ENCODE measurements around the gene ARAP2. TPM values are rescaled to one million over a fixed set of nuclear protein-coding genes. Genes with fewer than 3 reads are reported as not detected.
A peak's percentile ranks its signal among the peaks of the same experiment; 100 is the strongest.

Gene ARAP2
- total and polyA plus RNA-seq, 7 experiments from 2014 or later, result 10.4 to 78.5 (median 43.5) TPM

DNA sequence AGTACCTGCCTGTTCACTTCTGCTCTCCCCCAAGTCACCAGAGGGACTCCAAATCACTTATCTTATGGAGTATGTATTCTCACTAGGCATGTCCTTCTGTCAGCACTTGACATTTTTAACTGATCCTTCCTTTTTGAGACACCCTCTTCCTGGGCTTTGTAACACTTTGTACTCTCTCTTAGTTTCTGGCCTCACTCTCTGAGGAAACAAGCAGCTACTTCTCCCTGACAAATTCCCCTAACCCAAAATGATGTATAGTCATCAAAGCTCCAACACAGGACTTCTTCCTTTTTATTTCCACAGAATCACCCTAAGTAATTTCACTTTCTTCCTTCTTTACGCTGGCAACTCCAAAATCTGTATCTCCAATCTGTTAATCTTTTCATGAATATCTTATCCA lies 101.8 kb downstream of the ARAP2 start:
- ChIA-PET POLR2A (no interaction called here), CTCF (interaction anchor here (0.5 kb wide), 1 partner anchor 113 kb away, joined by 3 read pairs; no protein-coding TSS in a partner anchor)
- Mint-ChIP-seq H3K9me3 (no peaks in the 10 kb centered on the region), H3K4me1 (peaks cover 0 to 10% (median 4%) of the 10 kb centered on the region in 7 donors), H3K27ac (peak overlapping the region in 2 of 9 donors; percentile 1 to 2), H3K4me3 (no peak overlapping the region), H3K27me3 (no peaks in the 10 kb centered on the region), H3K36me3 (peaks cover 21 to 61% (median 50%) of the 10 kb centered on the region in 5 donors)
- no peak overlapping the region for H3K27ac ChIP-seq (ENCODE audit: low read depth, low read length)
- H3K4me3 ChIP-seq (ENCODE audit: low read length), result no peak overlapping the region
- no peaks in the 10 kb centered on the region for H3K27me3 ChIP-seq (ENCODE audit: control insufficient read depth in 2 of 2, insufficient read depth in 2 of 2, low read length in 2 of 2)
- ATAC-seq (no peak), DNase-seq (no peak)
- intact Hi-C loops (cut with micrococcal nuclease), result no loop called here
- H3K4me1 ChIP-seq (ENCODE audit: control insufficient read depth in 2 of 2, insufficient read depth in 2 of 2, low read length in 2 of 2), result no peaks in the 10 kb centered on the region
- no peaks in the 10 kb centered on the region for H3K9me3 ChIP-seq (ENCODE audit: control insufficient read depth in 2 of 3, low read length in 3 of 3)
- peaks cover 0 to 7% (median 0%) of the 10 kb centered on the region in 3 experiments for H3K36me3 ChIP-seq (ENCODE audit: control insufficient read depth in 2 of 3, insufficient read depth in 3 of 3, low read length in 3 of 3)

GRCh38 chr4:36141186-36141585 lies 103.1 kb downstream of the ARAP2 start:
- CTCF ChIA-PET, result no interaction called here

DNA sequence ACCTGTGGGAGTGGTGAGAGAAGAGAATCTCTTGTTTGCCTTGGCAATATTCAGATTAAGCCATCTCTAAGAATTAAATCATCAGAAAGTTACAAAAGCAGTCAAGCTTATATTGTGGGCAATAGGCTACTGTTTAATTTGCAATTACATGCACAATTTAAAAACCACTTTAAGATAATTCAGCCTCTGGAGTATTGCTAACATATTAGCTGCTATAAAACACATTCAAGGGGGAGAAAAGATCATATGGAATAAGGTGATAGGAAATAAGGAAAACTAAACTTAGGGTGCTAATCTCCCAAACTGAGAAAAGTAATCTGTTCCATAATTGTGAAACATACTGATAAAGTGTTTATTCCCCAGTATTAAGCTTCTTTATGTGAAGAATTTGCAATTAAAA lies 103.9 kb downstream of the ARAP2 start:
- Mint-ChIP-seq H3K4me3 (no peak overlapping the region), H3K9me3 (no peaks in the 10 kb centered on the region), H3K27me3 (no peaks in the 10 kb centered on the region), H3K4me1 (peaks cover 0 to 10% (median 4%) of the 10 kb centered on the region in 7 donors), H3K36me3 (peaks cover 12 to 46% (median 32%) of the 10 kb centered on the region in 5 donors), H3K27ac (no peak overlapping the region)
- Histone ChIP-seq H3K9me3 (ENCODE audit: control insufficient read depth in 2 of 3, low read length in 3 of 3) (no peaks in the 10 kb centered on the region), H3K4me3 (ENCODE audit: low read length) (no peak overlapping the region), H3K36me3 (ENCODE audit: control insufficient read depth in 2 of 3, insufficient read depth in 3 of 3, low read length in 3 of 3) (peaks cover 0 to 7% (median 0%) of the 10 kb centered on the region in 3 experiments), H3K4me1 (ENCODE audit: control insufficient read depth in 2 of 2, insufficient read depth in 2 of 2, low read length in 2 of 2) (no peaks in the 10 kb centered on the region), H3K27ac (ENCODE audit: low read depth, low read length) (no peak overlapping the region), H3K27me3 (ENCODE audit: control insufficient read depth in 2 of 2, insufficient read depth in 2 of 2, low read length in 2 of 2) (no peaks in the 10 kb centered on the region)
- ChIA-PET CTCF (interaction anchor here (0.6 kb wide), 1 partner anchor 10 kb away, joined by 5 read pairs; no protein-coding TSS in a partner anchor), POLR2A (no interaction called here)
- DNase-seq (no peak), ATAC-seq (no peak)
- intact Hi-C loops (cut with micrococcal nuclease), result no loop called here

More at GRCh38 chr4:36141186-36141585, 103.1 kb downstream of the ARAP2 start:
- peaks cover 18 to 53% (median 40%) of the 10 kb centered on the region in 5 donors for H3K36me3 Mint-ChIP-seq
- Histone ChIP-seq H3K9me3 (ENCODE audit: control insufficient read depth in 2 of 3, low read length in 3 of 3) (no peaks in the 10 kb centered on the region), H3K4me1 (ENCODE audit: control insufficient read depth in 2 of 2, insufficient read depth in 2 of 2, low read length in 2 of 2) (no peaks in the 10 kb centered on the region), H3K27me3 (ENCODE audit: control insufficient read depth in 2 of 2, insufficient read depth in 2 of 2, low read length in 2 of 2) (no peaks in the 10 kb centered on the region), H3K27ac (ENCODE audit: low read depth, low read length) (no peak overlapping the region), H3K36me3 (ENCODE audit: control insufficient read depth in 2 of 3, insufficient read depth in 3 of 3, low read length in 3 of 3) (peaks cover 0 to 7% (median 0%) of the 10 kb centered on the region in 3 experiments), H3K4me3 (ENCODE audit: low read length) (no peak overlapping the region)
- ATAC-seq, result no peak
- intact Hi-C loops (cut with micrococcal nuclease), result no loop called here
- H3K27ac Mint-ChIP-seq, result no peak overlapping the region
- DNase-seq, result no peak
- H3K9me3 Mint-ChIP-seq, result no peaks in the 10 kb centered on the region
- no peaks in the 10 kb centered on the region for H3K27me3 Mint-ChIP-seq
- POLR2A ChIA-PET, result no interaction called here
- H3K4me3 Mint-ChIP-seq, result no peak overlapping the region
- H3K4me1 Mint-ChIP-seq, result peaks cover 0 to 10% (median 4%) of the 10 kb centered on the region in 7 donors

DNA sequence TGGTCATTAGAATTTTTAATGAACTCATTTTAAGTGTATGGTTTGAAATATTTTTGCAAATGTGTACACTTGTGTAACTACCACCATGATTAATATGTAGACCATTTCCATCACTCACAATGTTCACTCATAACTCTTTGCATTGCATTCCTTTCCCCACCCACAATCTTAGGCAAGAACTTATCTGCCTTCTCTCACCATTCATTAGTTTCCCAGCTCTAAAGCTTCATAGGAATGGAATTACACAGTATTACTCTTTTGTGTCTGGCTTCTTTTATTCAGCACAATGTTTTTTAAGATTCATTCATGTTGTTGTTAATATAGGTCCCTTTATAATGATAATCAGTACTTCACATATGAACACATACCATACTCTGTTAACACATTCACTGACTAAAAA lies 106.1 kb downstream of the ARAP2 start:
- Mint-ChIP-seq H3K27ac (no peak overlapping the region), H3K9me3 (no peaks in the 10 kb centered on the region), H3K36me3 (peaks cover 12 to 33% (median 23%) of the 10 kb centered on the region in 5 donors), H3K27me3 (no peaks in the 10 kb centered on the region), H3K4me1 (peaks cover 0 to 10% (median 4%) of the 10 kb centered on the region in 7 donors), H3K4me3 (no peak overlapping the region)
- Histone ChIP-seq H3K4me1 (ENCODE audit: control insufficient read depth in 2 of 2, insufficient read depth in 2 of 2, low read length in 2 of 2) (no peaks in the 10 kb centered on the region), H3K36me3 (ENCODE audit: control insufficient read depth in 2 of 3, insufficient read depth in 3 of 3, low read length in 3 of 3) (no peaks in the 10 kb centered on the region), H3K9me3 (ENCODE audit: control insufficient read depth in 2 of 3, low read length in 3 of 3) (no peaks in the 10 kb centered on the region), H3K27ac (ENCODE audit: low read depth, low read length) (no peak overlapping the region), H3K4me3 (ENCODE audit: low read length) (no peak overlapping the region), H3K27me3 (ENCODE audit: control insufficient read depth in 2 of 2, insufficient read depth in 2 of 2, low read length in 2 of 2) (no peaks in the 10 kb centered on the region)
- no peak for ATAC-seq
- ChIA-PET POLR2A (no interaction called here), CTCF (no interaction called here)
- no peak for DNase-seq
- intact Hi-C loops (cut with micrococcal nuclease), result no loop called here

DNA sequence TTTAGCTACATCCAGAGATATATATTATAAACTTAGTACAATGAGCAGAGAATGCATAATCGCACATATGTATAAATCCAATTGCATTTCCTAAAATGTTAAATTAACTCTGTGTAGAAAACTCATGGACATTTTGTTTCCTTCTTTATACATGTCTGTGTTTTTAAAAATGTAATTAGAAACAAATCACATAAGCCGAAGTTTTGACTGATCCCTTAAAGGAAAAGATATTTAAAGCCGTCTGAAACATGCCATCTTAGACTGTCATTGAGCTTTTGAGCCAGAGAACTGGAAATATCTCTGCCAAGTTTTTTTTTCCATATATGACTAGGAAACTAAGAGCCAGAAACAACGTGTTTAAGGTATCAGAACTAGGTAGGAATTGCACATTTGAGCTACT lies 107.0 kb downstream of the ARAP2 start:
- intact Hi-C loops (cut with micrococcal nuclease), result no loop called here
- Mint-ChIP-seq H3K27me3 (no peaks in the 10 kb centered on the region), H3K4me1 (peaks cover 0 to 4% (median 1%) of the 10 kb centered on the region in 7 donors), H3K4me3 (no peak overlapping the region), H3K36me3 (peaks cover 7 to 25% (median 16%) of the 10 kb centered on the region in 5 donors), H3K27ac (no peak overlapping the region), H3K9me3 (no peaks in the 10 kb centered on the region)
- no peaks in the 10 kb centered on the region for H3K27me3 ChIP-seq (ENCODE audit: control insufficient read depth in 2 of 2, insufficient read depth in 2 of 2, low read length in 2 of 2)
- H3K27ac ChIP-seq (ENCODE audit: low read depth, low read length), result no peak overlapping the region
- H3K9me3 ChIP-seq (ENCODE audit: control insufficient read depth in 2 of 3, low read length in 3 of 3), result no peaks in the 10 kb centered on the region
- CTCF ChIA-PET, result no interaction called here
- no peaks in the 10 kb centered on the region for H3K4me1 ChIP-seq (ENCODE audit: control insufficient read depth in 2 of 2, insufficient read depth in 2 of 2, low read length in 2 of 2)
- no peak for DNase-seq
- H3K36me3 ChIP-seq (ENCODE audit: control insufficient read depth in 2 of 3, insufficient read depth in 3 of 3, low read length in 3 of 3), result no peaks in the 10 kb centered on the region
- no peak for ATAC-seq
- no peak overlapping the region for H3K4me3 ChIP-seq (ENCODE audit: low read length)
- POLR2A ChIA-PET, result no interaction called here

DNA sequence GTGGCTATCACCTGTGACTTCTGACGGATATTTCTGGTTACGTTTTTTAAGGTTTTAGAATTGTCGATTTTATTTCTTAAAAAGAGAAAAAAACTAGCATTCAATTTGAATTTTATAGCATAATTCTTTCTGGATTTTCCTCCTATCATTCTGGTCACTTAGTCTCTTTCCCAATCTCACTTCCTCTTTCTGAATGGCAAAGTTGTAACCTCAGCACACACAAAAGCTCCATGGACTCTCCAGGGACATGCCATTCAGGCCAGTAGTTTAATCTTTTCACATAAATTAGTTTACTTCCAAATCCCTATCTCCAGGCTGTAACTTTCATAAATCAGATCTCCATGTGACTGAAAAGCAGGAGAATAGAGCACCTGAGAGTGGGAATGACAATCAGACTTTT lies 110.7 kb downstream of the ARAP2 start:
- DNase-seq (no peak), ATAC-seq (no peak)
- Mint-ChIP-seq H3K9me3 (no peaks in the 10 kb centered on the region), H3K4me3 (no peak overlapping the region), H3K36me3 (peaks cover 9 to 30% (median 14%) of the 10 kb centered on the region in 5 donors), H3K27ac (no peak overlapping the region), H3K27me3 (no peaks in the 10 kb centered on the region), H3K4me1 (peaks cover 0 to 12% (median 0%) of the 10 kb centered on the region in 7 donors)
- no peaks in the 10 kb centered on the region for H3K9me3 ChIP-seq (ENCODE audit: control insufficient read depth in 2 of 3, low read length in 3 of 3)
- peaks cover 0 to 3% (median 0%) of the 10 kb centered on the region in 3 experiments for H3K36me3 ChIP-seq (ENCODE audit: control insufficient read depth in 2 of 3, insufficient read depth in 3 of 3, low read length in 3 of 3)
- H3K4me1 ChIP-seq (ENCODE audit: control insufficient read depth in 2 of 2, insufficient read depth in 2 of 2, low read length in 2 of 2), result no peaks in the 10 kb centered on the region
- no peak overlapping the region for H3K4me3 ChIP-seq (ENCODE audit: low read length)
- CTCF ChIA-PET, result interaction anchor here (1.4 kb wide), 1 partner anchor 266 kb away, joined by 5 read pairs; no protein-coding TSS in a partner anchor
- POLR2A ChIA-PET, result no interaction called here
- intact Hi-C loops (cut with micrococcal nuclease), result no loop called here
- H3K27me3 ChIP-seq (ENCODE audit: control insufficient read depth in 2 of 2, insufficient read depth in 2 of 2, low read length in 2 of 2), result no peaks in the 10 kb centered on the region
- no peak overlapping the region for H3K27ac ChIP-seq (ENCODE audit: low read depth, low read length)

GRCh38 chr4:36133086-36133485 lies 111.2 kb downstream of the ARAP2 start:
- H3K27ac ChIP-seq (ENCODE audit: low read depth, low read length), result no peak overlapping the region
- H3K4me3 Mint-ChIP-seq, result no peak overlapping the region
- H3K9me3 ChIP-seq (ENCODE audit: control insufficient read depth in 2 of 3, low read length in 3 of 3), result no peaks in the 10 kb centered on the region
- peaks cover 0 to 3% (median 0%) of the 10 kb centered on the region in 3 experiments for H3K36me3 ChIP-seq (ENCODE audit: control insufficient read depth in 2 of 3, insufficient read depth in 3 of 3, low read length in 3 of 3)
- H3K36me3 Mint-ChIP-seq, result peaks cover 5 to 26% (median 13%) of the 10 kb centered on the region in 5 donors
- intact Hi-C loops (cut with micrococcal nuclease), result no loop called here
- H3K27ac Mint-ChIP-seq, result no peak overlapping the region
- CTCF ChIA-PET, result interaction anchor here (1.4 kb wide), 1 partner anchor 267 kb away, joined by 5 read pairs; no protein-coding TSS in a partner anchor
- H3K27me3 Mint-ChIP-seq, result no peaks in the 10 kb centered on the region
- no peak overlapping the region for H3K4me3 ChIP-seq (ENCODE audit: low read length)
- no peaks in the 10 kb centered on the region for H3K27me3 ChIP-seq (ENCODE audit: control insufficient read depth in 2 of 2, insufficient read depth in 2 of 2, low read length in 2 of 2)
- H3K4me1 Mint-ChIP-seq, result peaks cover 0 to 12% (median 0%) of the 10 kb centered on the region in 7 donors
- DNase-seq, result no peak
- H3K9me3 Mint-ChIP-seq, result no peaks in the 10 kb centered on the region
- ATAC-seq, result no peak
- no peaks in the 10 kb centered on the region for H3K4me1 ChIP-seq (ENCODE audit: control insufficient read depth in 2 of 2, insufficient read depth in 2 of 2, low read length in 2 of 2)
- POLR2A ChIA-PET, result no interaction called here
